Measurements from ENCODE around the gene MYH9.
"Not testable (repeated sequence)": the region's sequence is repeated elsewhere in the genome, so short reads cannot be mapped to it uniquely, and the experiment has no call there.

Gene MYH9

GRCh38 chr22:36413022-36413775, 25.4 kb upstream of the MYH9 start:
- no peak for DNase-seq

GRCh38 chr22:36411589-36412258, 24.0 kb upstream of the MYH9 start:
- DNase-seq, result no peak

GRCh38 chr22:36409911-36410756, 22.4 kb upstream of the MYH9 start:
- DNase-seq, result peak; percentile 46

GRCh38 chr22:36409554-36409910, 21.8 kb upstream of the MYH9 start:
- DNase-seq, result not testable (repeated sequence)

GRCh38 chr22:36409056-36409455, 21.3 kb upstream of the MYH9 start:
- no peak for DNase-seq

- DNase-seq, result no peak
Measured at GRCh38 chr22:36406721-36407120, 19.0 kb upstream of the MYH9 start.

- peak; percentile 14 for DNase-seq
Measured at GRCh38 chr22:36405671-36406538, 18.1 kb upstream of the MYH9 start.

GRCh38 chr22:36405221-36405661, 17.5 kb upstream of the MYH9 start:
- no peak for DNase-seq

GRCh38 chr22:36404446-36404845, 16.7 kb upstream of the MYH9 start:
- DNase-seq, result no peak

- DNase-seq, result no peak
Measured at GRCh38 chr22:36399472-36399778, 11.7 kb upstream of the MYH9 start.

GRCh38 chr22:36398601-36399471, 11.1 kb upstream of the MYH9 start:
- DNase-seq, result no peak

GRCh38 chr22:36397131-36398093, 9.6 kb upstream of the MYH9 start:
- DNase-seq, result no peak

GRCh38 chr22:36395915-36396314, 8.1 kb upstream of the MYH9 start:
- DNase-seq, result no peak

GRCh38 chr22:36395055-36395849, 7.5 kb upstream of the MYH9 start:
- no peak for DNase-seq

- DNase-seq, result no peak
Measured at GRCh38 chr22:36391638-36392037, 3.9 kb upstream of the MYH9 start.

- not testable (repeated sequence) for DNase-seq
Measured at GRCh38 chr22:36389122-36389521, 1.4 kb upstream of the MYH9 start.

GRCh38 chr22:36387709-36387958, 133 bp downstream of the MYH9 start:
- DNase-seq, result no peak

GRCh38 chr22:36386900-36387708, 663 bp downstream of the MYH9 start:
- no peak for DNase-seq

- DNase-seq, result no peak
Measured at GRCh38 chr22:36386351-36386899, 1.3 kb downstream of the MYH9 start.

Measured in activated T-cell treated with anti-CD3 and anti-CD28 coated beads for 4 hours (primary cell).